ENCODE measurements around the gene TGFBR2.
"Not testable (repeated sequence)": the region's sequence is repeated elsewhere in the genome, so short reads cannot be mapped to it uniquely, and the experiment has no call there.

Gene TGFBR2

DNA sequence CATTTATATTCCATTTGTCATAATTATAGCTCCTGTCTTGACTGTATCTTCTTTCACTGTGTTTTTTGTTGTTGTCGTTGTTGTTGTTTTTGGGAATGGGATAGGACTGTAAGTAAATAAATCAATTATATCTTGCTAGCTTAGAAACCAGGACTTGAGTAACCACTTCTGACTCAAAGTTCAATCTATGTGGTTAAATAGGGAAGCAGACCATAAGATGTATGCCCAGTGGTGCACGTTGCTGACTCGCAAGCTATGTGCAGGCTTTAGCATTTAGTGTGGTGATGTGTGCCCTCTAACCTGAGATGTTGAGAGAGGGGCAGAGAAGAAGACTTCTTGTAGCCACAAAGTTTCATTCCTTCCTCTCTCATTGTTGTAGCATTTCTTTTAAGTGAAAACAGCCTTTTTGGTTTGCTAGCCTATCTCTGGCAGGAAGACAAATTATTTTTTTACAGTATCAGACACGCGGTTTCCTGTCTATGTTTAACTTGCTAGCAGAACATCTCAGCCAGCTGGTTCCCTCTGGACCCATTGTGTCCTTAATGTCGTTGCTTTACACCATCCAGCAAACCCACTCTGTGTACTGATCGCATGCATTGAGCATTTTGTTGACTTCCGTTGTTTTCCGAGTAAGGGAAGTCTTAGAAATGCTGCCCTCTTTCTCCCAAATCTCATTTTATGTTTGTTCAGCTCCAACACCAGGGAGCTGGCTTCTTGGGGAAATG, 52.1 kb downstream of the TGFBR2 start:
- peak; percentile 31 for DNase-seq (ENCODE audit: low spot score)

GRCh38 chr3:30659270-30660130, 53.1 kb downstream of the TGFBR2 start:
- DNase-seq (ENCODE audit: low spot score) = peak; percentile 80

DNA sequence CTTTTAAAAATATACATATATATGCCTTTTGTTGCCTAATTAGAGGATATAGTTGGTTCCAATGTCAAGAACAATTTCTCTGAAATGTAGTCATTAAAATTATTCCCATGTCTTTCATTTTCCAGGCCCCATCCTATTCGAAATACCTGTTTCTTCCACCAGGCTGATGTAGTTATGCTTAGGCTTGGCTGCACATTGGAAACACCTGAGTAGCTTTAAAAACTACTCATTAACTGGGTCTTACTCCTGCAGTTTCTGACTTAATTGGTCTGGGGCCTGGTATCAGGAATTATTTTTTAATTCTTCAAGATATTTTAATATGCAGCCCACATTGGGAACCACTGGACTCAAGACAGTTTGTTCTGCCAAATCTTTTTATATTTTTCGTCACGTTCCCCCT, 53.7 kb downstream of the TGFBR2 start:
- no peak for DNase-seq (ENCODE audit: low spot score)

GRCh38 chr3:30660656-30661055, 54.3 kb downstream of the TGFBR2 start:
- no peak for DNase-seq (ENCODE audit: low spot score)

DNA sequence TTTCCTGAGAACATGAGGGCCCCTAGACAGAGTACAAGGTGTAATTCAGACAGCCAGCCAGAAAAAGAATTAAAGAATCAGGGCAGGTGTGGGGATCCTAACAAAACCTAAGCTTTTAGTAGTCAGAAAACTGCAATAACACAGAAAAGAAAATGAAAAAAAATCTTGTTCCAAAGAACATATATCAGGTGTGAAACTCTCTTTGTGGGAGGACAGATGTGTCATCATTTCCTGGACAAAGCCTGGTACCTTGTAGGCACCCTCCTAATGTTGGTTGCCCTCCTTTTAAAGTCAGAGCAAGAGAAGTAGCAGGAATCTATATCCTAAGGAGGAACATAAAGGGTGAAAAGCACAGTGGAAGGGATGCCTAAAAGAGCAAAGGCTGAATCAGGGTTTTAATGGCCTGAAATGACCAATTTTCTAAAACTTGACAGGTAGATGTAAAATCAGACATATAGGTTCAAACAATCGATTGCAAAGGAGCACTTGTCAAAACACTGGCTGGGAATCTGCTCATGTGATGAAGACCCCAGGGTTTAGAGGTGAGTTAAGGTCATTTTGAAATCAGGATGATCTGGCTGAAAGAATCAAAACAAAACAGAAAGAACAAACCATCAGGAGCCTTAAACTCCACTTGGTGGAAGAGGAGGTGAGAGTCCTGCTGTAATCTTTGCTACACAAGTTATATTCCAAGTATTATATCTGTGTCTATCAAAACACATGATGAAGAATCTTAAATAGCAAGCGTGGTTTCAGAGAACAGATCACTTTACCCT, 54.9 kb downstream of the TGFBR2 start:
- DNase-seq (ENCODE audit: low spot score) = no peak

DNA sequence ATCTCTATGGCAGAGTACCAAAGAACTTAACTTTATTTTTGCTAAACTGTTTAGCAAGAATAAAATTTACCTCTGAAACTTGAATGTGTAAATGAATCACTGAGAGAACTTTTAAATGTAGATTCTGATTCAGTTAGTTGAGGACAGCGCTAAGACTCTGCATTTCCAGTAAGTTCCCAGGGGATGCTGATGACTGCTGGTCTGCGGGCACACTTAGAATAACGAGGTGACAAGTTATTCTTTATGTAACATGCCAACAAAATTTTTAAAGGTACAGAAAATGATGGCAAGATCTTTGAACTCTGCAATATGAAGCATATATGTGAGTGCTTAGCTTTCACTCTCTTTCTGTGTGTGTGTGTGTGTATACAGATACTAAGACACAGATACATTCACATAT, 56.4 kb downstream of the TGFBR2 start:
- DNase-seq (ENCODE audit: low spot score) = no peak

GRCh38 chr3:30663533-30664241, 57.3 kb downstream of the TGFBR2 start:
- no peak for DNase-seq (ENCODE audit: low spot score)

DNA sequence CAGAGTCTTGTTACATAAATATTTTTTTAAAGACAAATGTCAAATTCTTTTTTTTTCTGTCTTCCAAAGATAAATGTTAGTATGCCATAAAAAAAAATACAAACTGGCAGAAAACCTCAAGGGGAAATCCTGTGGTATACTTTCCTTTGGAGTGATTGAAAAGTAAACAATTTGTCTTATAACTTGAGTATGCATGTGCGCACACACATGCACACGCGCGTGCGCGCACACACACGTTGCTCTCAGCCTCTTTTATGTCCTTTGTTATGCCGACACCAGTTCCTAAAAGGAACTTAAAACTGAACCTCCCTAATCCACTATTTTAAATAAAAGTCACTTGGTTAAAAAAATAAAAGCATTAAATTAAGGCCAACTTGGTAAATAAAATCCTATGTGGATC, 58.1 kb downstream of the TGFBR2 start:
- no peak for DNase-seq (ENCODE audit: low spot score)

DNA sequence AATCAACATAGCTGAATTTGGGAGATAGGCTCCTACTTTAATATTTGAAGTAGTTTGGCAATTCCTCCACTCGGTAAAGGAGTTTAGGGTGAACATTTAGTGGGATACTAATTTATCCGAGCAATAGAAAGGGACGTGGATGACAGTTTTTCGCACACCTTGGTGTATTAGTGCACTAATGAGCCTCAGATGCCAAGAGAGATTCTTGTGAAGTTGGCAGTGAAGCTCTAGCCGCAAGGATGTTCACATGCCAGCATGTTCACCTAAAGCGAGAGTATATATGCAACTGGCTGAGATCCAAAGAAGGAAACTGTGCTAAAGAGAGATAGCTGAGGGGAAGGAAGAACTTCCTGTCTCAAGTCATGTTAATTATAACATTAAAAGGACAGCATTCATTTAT, 58.5 kb downstream of the TGFBR2 start:
- no peak for DNase-seq (ENCODE audit: low spot score)

DNA sequence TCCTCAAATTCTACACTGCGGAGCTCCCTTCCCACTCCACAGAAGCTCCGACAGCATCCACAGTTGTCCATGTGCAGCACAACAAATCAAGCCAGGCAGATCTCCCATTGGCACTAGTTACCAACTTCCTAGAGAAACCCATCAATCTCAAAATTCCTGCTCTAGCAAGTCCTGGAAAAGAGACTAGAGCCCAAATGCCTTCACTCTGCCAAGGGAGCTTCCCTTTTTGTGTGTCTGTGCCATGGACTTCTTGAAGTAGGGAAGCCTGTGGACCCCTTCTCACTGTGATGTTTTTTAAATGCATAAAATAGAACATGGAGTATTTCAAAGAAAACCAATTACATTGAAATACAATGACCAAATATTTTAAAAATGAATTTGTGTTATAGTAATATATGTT, 59.1 kb downstream of the TGFBR2 start:
- DNase-seq (ENCODE audit: low spot score) = no peak

DNA sequence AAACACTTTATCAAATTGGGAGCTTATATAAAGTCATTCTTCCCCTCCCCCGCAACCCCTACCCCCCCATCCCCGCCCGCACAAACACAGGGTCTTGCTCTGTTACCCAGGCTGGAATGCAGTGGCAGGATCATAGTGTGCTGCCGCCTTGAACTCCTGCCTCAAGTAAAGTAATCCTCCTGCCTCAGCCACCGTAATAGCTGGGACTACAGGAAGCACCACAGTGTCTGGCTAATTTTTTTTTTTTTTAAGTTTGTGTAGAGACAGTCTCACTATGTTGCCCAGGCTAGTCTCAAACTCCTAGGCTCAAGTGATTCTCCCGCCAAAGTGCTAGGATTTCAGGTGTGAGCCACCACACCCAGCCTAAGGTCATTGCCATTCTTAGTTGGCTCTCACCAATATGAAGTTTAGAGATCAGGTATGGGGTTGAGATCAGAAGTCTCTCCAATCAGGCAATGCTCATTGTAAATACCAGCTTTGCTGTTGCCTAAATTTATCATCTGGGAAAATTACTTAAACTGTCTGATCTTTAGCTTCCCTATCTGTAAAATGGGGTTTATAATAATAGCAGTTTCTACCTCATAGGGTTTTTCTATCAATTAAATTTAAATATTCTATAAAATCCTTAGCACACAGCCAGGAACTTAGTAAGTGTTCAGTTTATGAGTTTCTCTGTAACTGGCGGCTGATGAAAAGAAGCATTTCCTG, 60.3 kb downstream of the TGFBR2 start:
- DNase-seq (ENCODE audit: low spot score) = no peak

DNA sequence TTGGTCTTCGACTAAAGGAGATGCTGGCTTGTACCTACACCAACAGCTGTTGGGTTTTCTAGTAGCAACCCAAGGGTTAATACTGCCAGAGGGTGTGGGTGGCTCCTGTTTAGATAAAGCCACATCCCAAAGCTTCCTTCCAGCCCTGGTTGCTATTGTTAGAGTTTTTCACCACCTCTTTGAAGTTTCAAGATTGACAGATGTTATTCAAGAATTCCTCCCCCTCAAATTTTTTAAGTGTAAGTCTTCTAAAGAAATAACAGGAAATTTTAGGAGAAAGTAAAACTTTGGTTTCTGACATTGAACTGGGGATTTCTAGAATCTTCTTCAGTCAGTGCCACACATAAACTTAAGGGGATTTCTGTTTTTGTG, 60.9 kb downstream of the TGFBR2 start:
- DNase-seq (ENCODE audit: low spot score) = peak; percentile 88

DNA sequence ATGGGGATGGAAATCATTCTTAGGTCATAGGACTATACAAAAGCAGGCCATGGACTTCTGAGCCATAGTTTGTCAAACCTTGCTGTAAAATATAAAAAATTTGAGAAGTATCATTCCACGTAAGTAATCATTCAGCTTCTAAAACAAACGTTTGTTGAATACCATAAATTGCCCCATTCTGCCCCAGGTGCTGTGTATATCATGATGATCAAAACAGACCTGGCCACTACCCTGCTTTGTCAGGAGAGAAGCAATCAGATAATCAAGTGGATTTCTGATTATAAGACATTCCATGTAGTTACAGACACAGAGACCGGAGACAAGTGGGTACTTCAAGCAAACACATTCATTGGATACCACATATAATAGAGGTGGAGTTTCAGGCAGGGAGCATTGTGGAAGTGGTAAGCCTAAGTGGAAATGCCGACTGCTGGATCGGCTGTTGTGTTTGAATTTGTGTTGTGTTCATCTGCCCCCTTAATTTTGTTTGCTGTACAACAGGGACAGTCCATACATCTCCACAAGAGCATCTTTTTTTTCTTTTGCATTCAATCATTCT, 61.7 kb downstream of the TGFBR2 start:
- peak; percentile 16 for DNase-seq (ENCODE audit: low spot score)

DNA sequence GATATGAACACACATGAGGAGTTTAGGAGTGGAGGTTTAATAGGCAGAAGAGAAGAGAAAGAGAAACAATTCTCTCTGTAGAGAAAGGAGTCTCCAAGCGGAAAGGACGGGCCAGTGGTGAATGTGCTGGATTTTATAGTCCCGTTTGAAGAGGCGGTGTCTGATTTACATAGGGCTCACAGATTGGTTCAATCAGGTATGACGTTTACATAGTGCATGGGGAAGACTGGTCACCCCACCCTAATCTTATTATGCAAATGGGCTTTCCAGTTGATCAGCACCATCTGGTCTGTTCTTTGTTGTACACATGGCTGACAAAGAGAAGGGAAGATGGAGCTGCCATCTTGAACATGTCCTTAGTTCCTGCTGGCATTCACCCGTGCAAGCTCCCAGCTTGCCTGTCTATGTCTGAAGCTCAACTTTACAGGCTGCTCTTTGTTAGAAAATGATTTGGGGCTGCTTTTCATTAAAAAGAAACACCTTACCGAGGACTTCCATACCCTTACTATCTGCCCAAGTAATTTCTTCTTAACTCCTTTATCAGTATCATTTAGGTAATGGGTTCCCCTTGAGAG, 63.0 kb downstream of the TGFBR2 start:
- not testable (repeated sequence) for DNase-seq (ENCODE audit: low spot score)

GRCh38 chr3:30670292-30670691, 63.9 kb downstream of the TGFBR2 start:
- no peak for DNase-seq (ENCODE audit: low spot score)

DNA sequence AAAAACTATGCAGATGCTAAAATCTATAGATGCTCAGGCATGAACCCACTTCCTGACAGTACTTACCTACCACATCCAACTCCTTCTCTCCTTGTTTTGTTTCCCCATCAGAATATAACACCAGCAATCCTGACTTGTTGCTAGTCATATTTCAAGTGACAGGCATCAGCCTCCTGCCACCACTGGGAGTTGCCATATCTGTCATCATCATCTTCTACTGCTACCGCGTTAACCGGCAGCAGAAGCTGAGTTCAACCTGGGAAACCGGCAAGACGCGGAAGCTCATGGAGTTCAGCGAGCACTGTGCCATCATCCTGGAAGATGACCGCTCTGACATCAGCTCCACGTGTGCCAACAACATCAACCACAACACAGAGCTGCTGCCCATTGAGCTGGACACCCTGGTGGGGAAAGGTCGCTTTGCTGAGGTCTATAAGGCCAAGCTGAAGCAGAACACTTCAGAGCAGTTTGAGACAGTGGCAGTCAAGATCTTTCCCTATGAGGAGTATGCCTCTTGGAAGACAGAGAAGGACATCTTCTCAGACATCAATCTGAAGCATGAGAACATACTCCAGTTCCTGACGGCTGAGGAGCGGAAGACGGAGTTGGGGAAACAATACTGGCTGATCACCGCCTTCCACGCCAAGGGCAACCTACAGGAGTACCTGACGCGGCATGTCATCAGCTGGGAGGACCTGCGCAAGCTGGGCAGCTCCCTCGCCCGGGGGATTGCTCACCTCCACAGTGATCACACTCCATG, 65.3 kb downstream of the TGFBR2 start:
- no peak for DNase-seq (ENCODE audit: low spot score)

- no peak for DNase-seq (ENCODE audit: low spot score)
Measured at GRCh38 chr3:30672287-30672735, 65.9 kb downstream of the TGFBR2 start.

DNA sequence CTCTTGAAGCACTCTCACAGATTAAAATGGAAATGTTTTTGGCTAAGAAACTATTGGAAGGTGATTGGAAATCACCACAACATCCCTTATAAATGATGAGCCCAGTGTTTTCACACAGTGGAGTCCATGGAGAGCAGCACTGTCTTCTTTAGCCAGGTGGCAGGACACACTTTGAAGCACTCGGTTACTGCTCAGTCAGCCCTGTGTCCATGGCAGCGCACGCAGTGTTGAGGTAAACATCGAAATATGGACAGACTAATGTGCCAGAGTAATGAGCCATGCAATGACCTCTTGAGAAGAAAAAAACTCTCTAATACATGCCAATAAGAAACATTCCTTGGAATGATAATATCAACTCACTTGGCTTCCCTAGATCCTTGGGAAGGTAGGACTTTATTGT, 66.6 kb downstream of the TGFBR2 start:
- DNase-seq (ENCODE audit: low spot score) = no peak

DNA sequence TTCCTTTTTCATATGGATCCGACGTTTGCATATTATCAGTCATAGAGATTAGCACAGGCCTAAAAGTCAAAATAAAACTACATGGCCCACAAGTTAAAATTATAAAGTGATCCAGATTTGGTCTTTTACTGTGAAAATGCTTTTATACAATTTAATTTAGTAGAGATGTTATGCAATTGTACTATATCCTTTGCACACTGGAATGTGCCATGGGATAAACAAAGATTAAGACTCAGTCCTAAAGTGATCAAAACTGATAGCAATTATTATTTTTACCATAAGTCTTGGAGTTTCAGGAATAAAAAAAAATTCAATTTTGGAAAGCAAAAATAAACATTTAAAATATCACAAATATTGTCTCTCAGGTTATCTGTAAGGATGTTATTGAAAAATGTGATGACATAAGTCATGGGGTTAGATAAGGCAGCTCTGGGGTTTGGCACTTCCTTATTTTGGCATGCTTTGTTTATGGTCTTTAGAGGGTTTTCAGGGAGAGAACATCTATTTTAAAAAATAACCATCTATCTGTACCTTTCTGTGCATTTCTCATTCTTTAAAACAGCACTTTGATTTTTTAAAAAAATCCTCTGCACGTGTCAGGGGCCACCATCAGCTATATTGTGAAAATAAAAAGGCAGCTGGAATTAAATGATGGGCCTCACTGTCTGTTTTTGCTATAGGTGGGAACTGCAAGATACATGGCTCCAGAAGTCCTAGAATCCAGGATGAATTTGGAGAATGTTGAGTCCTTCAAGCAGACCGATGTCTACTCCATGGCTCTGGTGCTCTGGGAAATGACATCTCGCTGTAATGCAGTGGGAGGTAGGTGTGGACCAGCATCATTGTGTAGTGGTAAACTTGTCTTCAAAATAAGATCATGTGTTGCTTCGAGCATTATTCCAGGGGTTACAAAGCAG, 67.3 kb downstream of the TGFBR2 start:
- DNase-seq (ENCODE audit: low spot score) = no peak

All from SW480 (cell line).